GM20431 (cell line): Measurements from ENCODE around the gene POLR1A.

ENCODE experiments used
- in situ Hi-C: fragments of 300-500 bp; cut with MseI, MboI; formaldehyde crosslinking; loops from one replicate; pipeline ENCODE4 v1.15.0; 2020; ENCODE audit warnings: low sequenced_read_pairs; ENCODE audit not compliant: unreplicated experiment

Gene POLR1A

DNA sequence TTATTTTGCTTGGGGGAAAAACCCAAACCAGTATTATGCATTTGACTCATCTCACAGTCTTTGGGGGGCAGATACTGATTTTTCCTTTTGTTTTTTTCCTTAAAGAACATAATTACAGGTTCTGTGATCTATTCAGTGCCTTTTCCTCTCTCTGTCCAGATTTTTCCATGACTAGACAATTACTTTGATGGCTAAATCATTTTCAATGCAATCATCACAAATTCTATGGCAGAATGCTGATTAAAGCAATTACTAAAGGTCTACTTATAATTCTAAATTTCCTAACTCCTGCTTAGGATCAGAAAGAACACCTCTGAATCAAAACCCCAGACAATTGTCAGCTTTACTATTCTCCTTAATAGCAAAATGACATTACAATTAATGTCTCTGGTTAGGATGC lies 38.8 kb downstream of the POLR1A start:
- in situ Hi-C loops: no loop called here

DNA sequence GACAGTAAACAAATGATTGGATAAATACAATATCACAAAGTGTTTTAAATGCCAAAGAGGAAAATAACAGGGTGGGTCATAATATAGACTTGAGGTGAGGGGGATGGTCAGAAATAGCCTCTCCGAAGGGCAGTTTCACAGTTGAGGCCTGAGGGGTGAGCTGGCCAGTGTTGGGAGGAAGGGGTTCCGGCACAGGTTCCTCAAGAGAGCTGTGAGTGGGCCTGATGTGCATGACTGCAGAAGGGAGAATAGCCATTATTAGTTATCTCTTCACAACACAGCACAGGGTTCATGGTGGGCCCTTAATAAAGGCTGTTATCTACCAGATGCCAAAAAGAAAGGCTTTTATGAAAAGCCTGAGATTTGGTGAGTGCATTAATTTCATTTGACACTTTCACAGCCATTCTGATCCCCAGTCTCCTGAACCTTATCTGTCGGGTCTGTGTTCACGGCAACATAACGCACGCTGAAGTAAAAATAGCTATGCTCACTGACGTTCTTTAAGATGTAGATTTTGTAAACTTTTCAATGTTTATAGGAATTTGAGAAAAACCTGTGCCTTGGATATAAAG lies 39.6 kb downstream of the POLR1A start:
- in situ Hi-C loops: no loop called here

DNA sequence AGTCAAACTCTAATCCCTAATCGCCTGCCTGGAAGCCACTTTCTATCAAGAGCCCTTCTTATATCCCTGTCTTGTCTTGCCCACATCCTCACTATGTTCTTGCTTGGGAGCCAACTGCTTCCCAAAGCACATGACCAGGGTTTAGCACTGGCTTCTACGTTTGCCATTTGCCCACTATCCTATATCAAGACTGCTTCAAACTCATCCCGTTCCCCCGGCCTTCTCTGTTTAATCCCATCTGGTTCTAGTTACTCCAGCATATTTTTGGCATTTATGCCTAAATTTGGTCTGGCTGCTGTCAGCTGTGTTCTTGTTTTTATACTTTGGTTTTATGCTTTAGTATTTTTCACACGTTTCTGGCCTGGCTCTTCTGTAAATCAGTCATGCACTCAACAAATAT lies 40.2 kb downstream of the POLR1A start:
- in situ Hi-C loops: no loop called here

DNA sequence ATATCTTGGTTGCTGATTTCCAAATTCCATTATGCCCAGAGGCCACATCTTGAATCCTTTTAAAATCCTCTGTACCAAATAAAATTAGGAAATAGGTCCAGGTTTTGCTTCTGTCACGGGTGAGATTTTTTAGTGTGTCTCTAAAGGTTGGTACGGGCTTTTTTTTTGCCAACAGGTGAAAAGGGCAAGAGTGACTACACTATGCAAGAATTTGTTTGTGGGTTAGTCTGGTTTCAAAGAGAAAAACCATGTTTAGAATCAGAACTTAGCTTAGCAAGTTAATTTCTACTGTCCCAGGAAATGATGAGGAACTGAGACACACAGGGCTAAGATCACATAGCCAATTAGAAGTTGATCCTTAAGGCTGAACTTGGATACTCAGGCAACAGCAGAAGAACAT lies 41.7 kb downstream of the POLR1A start:
- in situ Hi-C loops: no loop called here

DNA sequence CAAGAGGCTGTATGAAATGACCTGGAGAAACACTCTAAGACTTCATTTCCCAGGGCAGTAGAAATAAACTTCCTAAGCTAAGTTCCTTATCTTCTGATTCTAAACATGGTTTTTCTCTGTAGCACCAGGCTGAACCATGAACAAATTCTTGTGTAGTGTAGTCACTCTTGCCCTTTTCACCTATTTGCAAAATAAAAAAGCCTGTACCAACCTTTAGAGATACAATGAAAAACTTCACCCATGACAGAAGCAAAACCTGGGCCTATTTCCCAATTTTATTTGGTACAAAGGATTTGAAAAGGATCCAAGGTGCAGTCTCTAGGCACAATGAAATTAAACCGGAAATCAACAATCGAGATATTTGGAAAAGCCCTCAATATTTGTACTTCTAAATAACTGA lies 43.6 kb downstream of the POLR1A start:
- in situ Hi-C loops: no loop called here

DNA sequence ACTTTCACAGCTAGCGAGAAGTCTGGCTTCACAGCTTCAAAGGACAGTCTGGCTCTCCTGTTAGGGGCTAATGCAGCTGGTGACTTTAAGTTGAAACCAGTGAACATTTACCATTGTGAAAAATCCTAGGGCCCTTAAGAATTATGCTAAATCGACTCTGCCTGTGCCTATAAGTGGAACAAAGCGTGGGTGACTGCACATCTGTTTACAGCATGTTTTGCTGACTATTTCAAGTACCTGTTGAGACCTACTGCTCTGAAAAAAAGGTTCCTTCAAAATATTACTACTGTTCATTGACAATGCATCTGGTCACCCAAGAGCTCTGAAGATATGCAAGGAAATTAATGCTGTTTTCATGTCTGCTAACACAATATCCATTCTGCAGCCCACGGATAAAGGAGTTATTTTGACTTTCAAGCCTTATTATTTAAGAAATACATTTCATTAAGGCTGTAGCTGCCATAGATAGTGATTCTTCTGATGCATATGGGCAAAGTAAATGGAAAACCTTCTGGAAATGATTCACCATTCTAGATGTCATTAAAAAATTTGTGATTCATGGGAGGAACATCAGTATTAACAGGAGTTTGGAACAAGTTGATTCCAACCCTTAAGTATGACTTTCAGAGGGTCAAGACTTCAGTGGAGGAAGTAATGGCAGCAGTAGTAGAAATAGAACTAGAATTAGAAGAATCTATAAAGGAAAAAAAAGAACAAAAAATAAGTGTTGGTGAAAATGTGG lies 48.9 kb downstream of the POLR1A start:
- in situ Hi-C loops: no loop called here

DNA sequence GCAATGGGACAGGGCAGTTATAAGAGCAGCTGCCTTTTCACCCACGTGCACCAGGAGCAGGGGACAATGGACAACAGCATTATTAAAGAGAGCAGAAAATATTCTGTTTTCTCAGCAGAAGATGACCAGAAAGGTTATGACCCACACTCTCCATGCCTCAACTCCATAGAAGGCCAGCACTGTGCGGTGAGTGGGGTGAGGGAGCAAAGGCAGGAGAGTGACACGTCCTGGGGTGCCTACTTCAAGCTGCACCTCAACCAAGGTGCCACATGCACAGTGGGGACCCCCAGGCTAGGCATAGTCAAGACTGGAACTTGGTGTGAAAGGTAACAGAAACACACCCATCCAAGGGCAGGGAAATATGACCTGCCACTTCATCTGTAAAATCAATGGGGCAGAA lies 50.4 kb downstream of the POLR1A start:
- in situ Hi-C loops: no loop called here

DNA sequence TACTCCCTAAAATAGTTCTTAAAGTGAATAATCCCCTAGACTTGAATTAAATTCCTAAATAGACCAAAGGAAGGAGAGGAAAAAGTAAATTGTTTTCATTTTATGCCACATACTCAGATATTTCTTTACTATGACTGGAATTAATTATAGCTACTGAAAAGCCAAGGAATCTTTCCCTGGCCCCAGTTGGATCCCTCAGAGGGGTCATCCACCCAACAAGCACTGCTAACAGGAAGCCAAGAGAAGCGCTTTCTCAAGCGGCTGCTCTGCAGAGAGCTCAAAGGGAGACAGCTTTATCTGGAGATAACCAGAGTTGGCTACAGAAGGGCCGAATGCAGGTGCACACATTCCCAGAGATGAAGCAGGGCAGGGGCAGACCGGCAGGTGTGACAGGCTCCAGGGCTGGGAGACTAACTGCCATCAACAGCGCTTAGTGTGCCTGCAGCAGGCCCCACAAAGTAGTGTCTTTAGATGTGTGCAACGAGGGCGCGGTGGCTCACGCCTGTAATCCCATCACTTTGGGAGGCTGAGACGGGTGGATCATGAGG lies 51.1 kb downstream of the POLR1A start:
- in situ Hi-C loops: no loop called here

DNA sequence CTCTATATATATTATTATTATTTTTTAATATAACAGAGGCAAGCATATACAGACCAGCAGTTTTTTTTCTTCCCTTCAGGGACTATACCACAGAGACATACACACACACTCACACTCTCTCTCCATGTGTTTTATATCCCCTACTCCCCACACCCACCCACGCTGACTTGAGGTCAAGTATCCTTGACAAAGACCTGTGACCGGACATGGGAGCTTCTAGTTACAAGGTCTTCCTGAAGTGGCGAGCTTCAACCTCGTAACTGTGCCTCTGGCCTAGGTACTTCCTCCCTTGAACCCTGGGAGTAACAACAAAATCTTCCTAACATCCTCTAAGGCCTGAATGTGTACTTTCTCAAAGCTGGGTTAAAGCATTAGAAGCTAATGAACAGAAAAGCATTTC lies 52.5 kb downstream of the POLR1A start:
- in situ Hi-C loops: no loop called here

DNA sequence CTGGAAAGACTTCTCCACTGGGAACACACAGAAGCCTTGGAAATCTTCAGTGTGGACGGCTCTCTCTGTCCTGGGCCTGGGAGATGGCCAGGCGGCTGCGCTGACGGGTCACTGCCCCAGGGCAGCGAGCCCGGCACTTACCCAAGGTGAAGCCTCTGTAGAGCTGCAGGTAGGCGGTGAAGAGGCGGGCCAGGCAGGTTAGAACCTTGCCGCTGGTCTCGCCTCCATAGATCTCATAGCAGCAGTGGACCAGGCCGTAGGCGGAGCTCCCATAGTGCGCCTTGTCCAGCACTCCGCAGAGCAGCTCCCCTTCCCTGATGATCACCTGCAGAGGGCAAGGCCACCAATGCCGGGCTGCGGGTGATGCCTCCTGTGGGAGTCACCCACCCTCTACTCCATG lies 53.0 kb downstream of the POLR1A start:
- in situ Hi-C loops: no loop called here

DNA sequence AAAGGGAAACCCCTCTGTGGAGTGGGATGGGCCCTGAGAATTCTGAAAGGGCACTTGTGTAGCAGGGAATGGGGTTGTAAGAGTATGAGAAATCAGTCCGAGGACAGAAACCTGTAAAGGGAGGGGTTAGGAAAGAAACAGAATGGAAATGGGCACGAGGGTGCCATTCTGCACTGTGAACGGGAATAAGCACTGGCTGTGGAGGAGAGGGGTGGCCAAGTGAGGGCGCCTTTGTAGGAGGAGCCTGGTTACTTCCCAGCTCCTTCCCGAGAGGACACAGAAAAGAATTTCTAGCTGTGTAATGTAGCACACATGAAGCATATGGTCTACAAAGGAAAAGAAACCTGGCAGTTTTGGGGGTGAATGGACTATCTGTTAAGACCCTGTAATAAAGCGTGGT lies 53.4 kb downstream of the POLR1A start:
- in situ Hi-C loops: no loop called here

DNA sequence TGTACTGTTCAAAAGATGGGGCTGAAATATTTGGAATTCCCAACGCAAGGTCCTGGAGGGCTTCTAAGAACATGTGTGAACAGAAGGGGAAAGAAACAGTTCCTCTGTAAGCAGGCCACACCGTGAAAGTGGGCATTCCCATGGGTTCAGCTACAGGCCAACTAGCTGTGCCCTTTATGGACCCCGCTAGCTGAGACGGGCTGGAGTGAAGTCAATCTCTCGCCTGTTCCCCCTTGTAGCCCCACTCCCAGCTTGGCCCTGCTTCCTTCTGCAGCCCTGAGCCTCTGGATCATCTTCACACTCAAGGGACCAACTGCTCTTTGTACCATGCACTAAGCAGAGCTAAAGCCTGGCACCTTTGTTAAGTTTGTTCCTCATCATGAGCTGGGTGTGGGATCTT lies 55.4 kb downstream of the POLR1A start:
- in situ Hi-C loops: no loop called here

DNA sequence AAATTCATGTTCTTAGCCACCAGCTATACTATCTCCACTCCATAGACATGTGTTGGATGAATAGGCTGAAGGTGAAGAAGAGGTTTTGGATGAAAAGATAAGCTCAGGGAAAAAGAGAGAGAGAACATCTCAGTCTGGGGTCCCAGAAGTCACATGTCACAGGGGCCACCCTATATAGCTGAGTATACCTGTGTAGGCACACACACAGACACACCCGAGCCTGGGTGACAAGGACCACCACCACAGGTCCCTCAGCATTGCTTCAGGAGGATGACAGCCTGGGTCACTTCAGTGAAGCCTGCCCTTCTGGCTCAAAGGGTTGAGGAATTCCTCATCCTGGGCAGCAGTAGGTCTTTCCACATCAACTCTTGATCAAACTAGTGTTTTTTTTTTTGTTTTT lies 56.2 kb downstream of the POLR1A start:
- in situ Hi-C loops: no loop called here

DNA sequence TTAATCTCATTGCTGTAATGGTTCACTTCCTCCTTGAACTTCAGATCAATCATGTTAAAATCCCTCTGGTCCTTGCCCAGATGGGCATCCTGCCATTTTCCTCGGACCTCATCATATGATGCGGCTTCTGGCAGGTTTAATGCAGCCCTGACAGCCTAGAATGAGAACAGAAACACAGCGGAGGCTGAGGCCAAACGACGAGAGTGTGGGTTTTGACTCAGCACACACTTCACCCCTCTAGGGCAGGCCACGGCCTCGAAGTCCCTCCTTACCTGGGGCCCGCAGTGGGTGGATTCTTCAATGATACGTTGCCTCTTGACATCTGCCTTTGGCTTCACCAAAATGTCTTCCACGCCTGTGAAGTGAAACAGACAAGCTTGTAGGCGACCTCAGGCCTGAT lies 56.8 kb downstream of the POLR1A start:
- in situ Hi-C loops: no loop called here

DNA sequence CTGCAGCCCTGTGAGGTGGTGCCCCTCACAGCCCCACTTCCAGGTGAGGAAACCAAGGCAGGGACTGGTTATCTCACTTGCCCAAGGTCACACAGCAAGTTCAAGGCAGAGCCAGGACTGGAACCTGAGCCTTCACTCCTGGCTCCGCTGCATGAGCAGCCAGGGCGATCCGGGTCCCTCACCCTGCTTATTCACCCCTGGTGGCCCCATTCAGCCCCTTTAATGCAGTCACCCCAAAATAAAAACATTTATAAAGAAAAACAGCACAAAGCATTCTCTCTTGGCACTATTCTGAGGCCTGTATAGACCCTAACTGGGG lies 57.3 kb downstream of the POLR1A start:
- in situ Hi-C loops: no loop called here

DNA sequence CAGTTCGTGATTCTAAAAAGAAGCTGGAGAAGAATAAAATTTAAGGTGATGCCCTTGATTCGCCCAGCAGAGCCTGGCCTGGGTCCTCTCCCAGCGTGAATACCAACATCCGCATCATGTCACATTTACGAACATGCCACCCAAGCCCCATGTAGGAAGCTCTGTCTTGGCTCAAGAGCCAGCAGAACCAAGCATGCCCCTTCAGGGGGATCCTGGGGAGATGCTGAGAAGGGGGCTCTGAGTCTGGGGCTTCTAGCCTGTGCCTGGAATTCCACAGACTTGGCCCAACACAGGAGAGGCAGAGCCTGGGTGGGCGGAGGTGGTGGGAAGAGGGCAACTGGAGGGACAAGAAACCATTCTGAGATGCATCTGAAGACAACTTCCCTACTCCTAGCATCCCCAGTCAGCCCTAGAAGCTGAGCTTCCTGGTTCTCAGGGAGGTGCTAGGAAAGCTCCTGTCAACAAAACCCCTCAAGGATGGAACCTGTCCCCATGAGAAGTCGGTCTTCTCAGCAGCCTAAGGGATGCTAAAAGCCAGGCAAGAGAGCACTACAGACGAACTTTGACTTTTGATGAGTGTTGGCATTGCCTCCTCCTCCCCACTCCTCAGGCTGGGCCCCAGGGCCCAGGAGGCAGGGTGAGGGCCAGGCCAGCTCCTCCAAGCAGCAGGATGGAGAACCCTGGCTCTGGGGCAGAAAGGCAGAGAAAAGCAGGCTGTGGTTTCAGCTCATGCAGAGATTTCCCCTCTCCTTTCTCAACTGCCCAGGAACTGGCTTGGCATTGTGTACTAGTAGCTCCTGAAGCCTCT lies 57.9 kb downstream of the POLR1A start:
- in situ Hi-C loops: no loop called here

DNA sequence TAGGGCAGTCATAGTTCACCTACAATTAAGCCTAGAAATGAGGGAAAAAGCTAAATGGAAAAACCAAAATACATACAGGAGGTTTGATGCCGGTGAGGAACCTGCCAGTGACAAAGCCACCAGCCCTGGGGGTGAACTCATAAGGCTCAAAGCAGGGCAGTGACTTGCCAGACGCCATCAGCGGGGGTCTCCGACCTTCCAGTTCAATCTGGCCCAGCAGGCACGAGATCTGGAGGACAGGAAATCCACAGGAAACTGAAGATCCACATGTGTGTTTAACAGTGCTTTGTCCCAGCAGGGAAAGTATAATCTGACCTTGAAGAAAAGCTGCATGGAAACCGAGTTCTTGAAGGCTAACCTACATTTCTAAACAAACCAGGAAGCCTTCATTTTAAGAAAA lies 60.1 kb downstream of the POLR1A start:
- in situ Hi-C loops: no loop called here

DNA sequence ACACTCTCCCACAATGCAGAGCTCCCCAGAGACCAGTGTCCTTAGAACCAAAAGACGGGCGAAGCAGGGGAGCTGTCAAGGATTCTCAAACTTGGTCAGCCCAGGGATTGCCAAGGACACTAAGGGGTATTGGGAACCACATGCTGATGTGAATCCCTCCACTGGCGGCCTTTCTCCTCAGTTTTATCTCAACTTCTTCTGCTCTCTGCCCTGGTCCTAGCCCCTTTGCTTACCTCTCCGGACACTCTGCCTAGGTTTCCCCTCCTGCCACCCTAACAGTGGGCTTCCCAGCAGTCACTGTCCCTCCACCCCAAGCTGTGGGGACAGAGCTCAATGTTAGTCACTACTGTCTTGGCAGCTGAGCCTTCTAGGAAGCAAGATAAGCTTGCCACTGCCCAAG lies 61.1 kb downstream of the POLR1A start:
- in situ Hi-C loops: no loop called here

DNA sequence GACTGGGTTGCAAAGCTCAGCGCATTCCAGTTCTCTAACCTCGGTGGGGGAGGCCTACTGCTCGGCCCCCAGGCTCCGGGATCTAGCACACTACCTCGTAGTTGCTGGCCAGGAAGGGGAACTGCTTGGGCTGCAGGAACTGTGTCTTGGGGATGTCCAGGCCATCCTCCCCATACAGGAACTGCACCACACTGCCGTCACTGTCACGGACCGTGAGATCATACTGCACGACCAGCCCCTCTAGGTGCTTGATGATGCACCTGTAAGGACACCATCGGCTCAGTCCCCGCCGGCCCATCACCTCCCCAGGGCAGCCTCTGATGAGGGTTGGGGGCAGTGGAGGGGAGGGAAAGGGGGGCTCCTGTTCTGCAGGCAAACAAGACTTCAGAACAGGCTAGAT lies 61.6 kb downstream of the POLR1A start:
- in situ Hi-C loops: no loop called here

DNA sequence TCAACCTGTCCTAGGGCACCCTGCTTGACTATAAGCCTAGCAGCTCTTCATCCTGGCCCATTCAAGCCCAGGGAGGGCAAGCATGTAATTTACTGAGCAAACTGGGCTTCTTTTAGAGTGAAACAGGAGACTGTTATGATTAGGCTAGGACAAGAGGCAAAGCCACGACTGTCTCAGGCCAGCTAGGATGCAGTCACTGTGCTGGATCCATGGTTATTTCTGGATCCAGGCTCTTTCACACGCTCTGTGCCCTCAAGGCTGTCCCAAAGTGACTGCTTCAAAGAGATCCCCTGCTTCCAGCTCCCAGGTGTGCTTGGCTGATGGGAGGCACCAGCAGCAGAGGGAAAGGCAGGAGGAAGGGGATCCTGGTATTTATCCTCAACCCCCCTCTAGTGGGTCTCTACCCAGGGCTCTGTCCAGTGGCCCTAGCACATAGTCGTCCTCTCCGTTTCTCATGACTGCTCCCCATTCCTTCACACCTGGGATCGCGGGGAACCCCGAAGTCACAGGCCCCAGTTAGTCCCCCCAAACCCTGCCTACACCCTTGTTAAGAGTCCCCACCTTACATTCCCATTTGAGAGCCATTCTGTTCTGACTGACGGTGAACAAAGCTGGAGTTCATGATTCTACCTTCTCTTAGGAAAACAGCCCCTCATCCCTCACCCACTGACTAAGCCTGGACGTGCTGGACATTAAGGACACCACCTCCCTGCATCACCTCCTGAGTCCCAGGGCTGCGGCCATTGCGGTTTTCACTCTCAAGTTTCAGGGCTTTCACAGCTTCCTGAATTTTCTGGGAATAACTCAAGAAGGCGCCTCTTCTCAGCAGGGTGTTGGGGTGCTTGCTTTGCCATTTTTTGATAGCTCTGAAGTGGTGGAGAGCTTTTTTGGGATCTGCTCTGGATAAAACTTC lies 63.2 kb downstream of the POLR1A start:
- in situ Hi-C loops: no loop called here
